ENCODE data around the gene CIRBP. TPM values are rescaled to one million over a fixed set of nuclear protein-coding genes. Genes with fewer than 3 reads are reported as not detected.

CIRBP gene
- total and polyA plus RNA-seq, 2 of the 13 experiments (the other 11 are each of a cell fraction or from before 2014, with no cell fraction given) = 133 to 140 TPM

- 0 out of 2 replicates have a peak, but pooled peaks have one; percentile 18 for TF ChIP-seq POGK (CRISPR knock-in tag; conservative IDR thresholded peaks at IDR 0.05)
- TF ChIP-seq SOX13 (IDR thresholded peaks at IDR 0.05) = no peak
- peak in 1 of 2 experiments; percentile 47; a peak in 1 of 4 replicates for TF ChIP-seq SOX13 (CRISPR knock-in tag; conservative IDR thresholded peaks at IDR 0.05 in 1 of 2, IDR thresholded peaks at IDR 0.05 in 1 of 2)
- TF ChIP-seq, protein P1, sequence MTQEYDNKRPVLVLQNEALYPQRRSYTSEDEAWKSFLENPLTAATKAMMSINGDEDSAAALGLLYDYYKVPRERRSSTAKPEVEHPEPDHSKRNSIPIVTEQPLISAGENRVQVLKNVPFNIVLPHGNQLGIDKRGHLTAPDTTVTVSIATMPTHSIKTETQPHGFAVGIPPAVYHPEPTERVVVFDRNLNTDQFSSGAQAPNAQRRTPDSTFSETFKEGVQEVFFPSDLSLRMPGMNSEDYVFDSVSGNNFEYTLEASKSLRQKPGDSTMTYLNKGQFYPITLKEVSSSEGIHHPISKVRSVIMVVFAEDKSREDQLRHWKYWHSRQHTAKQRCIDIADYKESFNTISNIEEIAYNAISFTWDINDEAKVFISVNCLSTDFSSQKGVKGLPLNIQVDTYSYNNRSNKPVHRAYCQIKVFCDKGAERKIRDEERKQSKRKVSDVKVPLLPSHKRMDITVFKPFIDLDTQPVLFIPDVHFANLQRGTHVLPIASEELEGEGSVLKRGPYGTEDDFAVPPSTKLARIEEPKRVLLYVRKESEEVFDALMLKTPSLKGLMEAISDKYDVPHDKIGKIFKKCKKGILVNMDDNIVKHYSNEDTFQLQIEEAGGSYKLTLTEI (CRISPR knock-in tag; conservative IDR thresholded peaks at IDR 0.05) = no peak
- TF ChIP-seq GLI4 (CRISPR knock-in tag; IDR thresholded peaks at IDR 0.05; ENCODE audit: borderline replicate concordance) = no peak
- TF ChIP-seq NR0B2 (CRISPR knock-in tag; IDR thresholded peaks at IDR 0.05) = no peak
- no peak for TF ChIP-seq ZNF207 (IDR thresholded peaks at IDR 0.05; ENCODE audit: borderline replicate concordance)
- TF ChIP-seq ZNF18 (CRISPR knock-in tag; IDR thresholded peaks at IDR 0.05; ENCODE audit: insufficient replicate concordance) = no peak
- TF ChIP-seq ZNF792 (CRISPR knock-in tag; IDR thresholded peaks at IDR 0.05) = no peak
- peak; percentile 52; the same call in 1 of the 2 replicates for TF ChIP-seq ZSCAN25 (CRISPR knock-in tag; IDR thresholded peaks at IDR 0.05)
- TF ChIP-seq AGO1 (IDR thresholded peaks at IDR 0.05; ENCODE audit: low read depth, low read length, poor library complexity, severe bottlenecking) = peak; percentile 13
- TF ChIP-seq TBX2 (CRISPR knock-in tag; IDR thresholded peaks at IDR 0.05; ENCODE audit: borderline replicate concordance) = peak; percentile 35; the same call in 1 of the 2 replicates
- no peak for TF ChIP-seq ZNF136 (CRISPR knock-in tag; IDR thresholded peaks at IDR 0.05; ENCODE audit: low read depth)
- TF ChIP-seq ZNF704 (CRISPR knock-in tag; IDR thresholded peaks at IDR 0.05; ENCODE audit: borderline replicate concordance) = no peak
- TF ChIP-seq ZNF235 (CRISPR knock-in tag; IDR thresholded peaks at IDR 0.05; ENCODE audit: borderline replicate concordance) = 0 out of 2 replicates have a peak, but pooled peaks have one; percentile 10
- no peak for TF ChIP-seq SRSF9 (IDR thresholded peaks at IDR 0.05; ENCODE audit: borderline replicate concordance, insufficient read depth, low read depth, low read length, poor library complexity, severe bottlenecking)
- TF ChIP-seq, protein P2, sequence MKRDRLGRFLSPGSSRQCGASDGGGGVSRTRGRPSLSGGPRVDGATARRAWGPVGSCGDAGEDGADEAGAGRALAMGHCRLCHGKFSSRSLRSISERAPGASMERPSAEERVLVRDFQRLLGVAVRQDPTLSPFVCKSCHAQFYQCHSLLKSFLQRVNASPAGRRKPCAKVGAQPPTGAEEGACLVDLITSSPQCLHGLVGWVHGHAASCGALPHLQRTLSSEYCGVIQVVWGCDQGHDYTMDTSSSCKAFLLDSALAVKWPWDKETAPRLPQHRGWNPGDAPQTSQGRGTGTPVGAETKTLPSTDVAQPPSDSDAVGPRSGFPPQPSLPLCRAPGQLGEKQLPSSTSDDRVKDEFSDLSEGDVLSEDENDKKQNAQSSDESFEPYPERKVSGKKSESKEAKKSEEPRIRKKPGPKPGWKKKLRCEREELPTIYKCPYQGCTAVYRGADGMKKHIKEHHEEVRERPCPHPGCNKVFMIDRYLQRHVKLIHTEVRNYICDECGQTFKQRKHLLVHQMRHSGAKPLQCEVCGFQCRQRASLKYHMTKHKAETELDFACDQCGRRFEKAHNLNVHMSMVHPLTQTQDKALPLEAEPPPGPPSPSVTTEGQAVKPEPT (CRISPR knock-in tag; IDR thresholded peaks at IDR 0.05; ENCODE audit: low read depth) = no peak
- peak; percentile 72; the same call in 1 of the 2 replicates for TF ChIP-seq SPEN (CRISPR knock-in tag; IDR thresholded peaks at IDR 0.05; ENCODE audit: low read depth)
Observed at GRCh38 chr19:1254530-1255185, 14.5 kb upstream of the CIRBP start (continued).

All from HepG2 (cell line).